A673 (cell line): Measurements from ENCODE around the gene AFAP1.

ENCODE experiments used
- EZH2 ChIP-seq: fragments of 200-600 bp; sonication (generic); IDR thresholded peaks from 2 replicates; pipeline ENCODE4 v1.6.1; 2017; ENCODE audit warnings: borderline replicate concordance, low read depth, mild to moderate bottlenecking, mixed read lengths, antibody characterized with exemption, low read length; ENCODE audit not compliant: poor library complexity, severe bottlenecking
- TF ChIP-seq, protein P1 (sequence below): fragments of 300-800, 200-600 bp; sonication (generic); conservative IDR thresholded peaks from 2 replicates; pipeline ENCODE4 v1.5.1; 2017; ENCODE audit warnings: low read depth, mild to moderate bottlenecking, antibody characterized with exemption, low read length, moderate library complexity, mixed read lengths

DNA sequence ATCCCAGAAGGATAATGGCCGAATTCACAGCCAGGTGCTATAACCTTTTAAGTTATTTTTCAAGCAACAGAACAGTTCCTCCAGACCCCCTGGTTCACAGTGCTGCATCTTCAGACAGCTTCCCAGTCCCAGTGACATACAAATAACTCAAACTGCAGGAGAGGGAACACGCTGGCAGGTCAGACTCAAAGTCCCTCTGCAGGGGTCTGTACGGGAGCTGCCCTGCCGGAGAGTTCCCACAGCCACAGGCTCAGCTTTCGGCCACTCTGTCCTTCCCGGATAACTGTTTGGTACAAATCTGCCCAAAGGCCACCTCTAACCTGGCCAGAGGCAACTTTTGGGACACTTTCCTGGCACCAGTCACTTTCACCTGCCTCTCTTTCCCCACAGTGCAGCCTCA is 230.2 kb downstream of the AFAP1 start:
- TF ChIP-seq, protein P1, sequence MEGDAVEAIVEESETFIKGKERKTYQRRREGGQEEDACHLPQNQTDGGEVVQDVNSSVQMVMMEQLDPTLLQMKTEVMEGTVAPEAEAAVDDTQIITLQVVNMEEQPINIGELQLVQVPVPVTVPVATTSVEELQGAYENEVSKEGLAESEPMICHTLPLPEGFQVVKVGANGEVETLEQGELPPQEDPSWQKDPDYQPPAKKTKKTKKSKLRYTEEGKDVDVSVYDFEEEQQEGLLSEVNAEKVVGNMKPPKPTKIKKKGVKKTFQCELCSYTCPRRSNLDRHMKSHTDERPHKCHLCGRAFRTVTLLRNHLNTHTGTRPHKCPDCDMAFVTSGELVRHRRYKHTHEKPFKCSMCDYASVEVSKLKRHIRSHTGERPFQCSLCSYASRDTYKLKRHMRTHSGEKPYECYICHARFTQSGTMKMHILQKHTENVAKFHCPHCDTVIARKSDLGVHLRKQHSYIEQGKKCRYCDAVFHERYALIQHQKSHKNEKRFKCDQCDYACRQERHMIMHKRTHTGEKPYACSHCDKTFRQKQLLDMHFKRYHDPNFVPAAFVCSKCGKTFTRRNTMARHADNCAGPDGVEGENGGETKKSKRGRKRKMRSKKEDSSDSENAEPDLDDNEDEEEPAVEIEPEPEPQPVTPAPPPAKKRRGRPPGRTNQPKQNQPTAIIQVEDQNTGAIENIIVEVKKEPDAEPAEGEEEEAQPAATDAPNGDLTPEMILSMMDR, result no peak
- no peak for TF ChIP-seq EZH2
